ENCODE measurements around the gene PIF1.

Gene PIF1, protein sequence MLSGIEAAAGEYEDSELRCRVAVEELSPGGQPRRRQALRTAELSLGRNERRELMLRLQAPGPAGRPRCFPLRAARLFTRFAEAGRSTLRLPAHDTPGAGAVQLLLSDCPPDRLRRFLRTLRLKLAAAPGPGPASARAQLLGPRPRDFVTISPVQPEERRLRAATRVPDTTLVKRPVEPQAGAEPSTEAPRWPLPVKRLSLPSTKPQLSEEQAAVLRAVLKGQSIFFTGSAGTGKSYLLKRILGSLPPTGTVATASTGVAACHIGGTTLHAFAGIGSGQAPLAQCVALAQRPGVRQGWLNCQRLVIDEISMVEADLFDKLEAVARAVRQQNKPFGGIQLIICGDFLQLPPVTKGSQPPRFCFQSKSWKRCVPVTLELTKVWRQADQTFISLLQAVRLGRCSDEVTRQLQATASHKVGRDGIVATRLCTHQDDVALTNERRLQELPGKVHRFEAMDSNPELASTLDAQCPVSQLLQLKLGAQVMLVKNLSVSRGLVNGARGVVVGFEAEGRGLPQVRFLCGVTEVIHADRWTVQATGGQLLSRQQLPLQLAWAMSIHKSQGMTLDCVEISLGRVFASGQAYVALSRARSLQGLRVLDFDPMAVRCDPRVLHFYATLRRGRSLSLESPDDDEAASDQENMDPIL

GRCh38 chr15:64825431-64826294, at the start of gene PIF1:
TSS of gene PIF1 (minus strand) at chr15:64825647. CDS start at chr15:64824335, 1,312 bp downstream.
- DNase-seq: peak; percentile 99

DNA sequence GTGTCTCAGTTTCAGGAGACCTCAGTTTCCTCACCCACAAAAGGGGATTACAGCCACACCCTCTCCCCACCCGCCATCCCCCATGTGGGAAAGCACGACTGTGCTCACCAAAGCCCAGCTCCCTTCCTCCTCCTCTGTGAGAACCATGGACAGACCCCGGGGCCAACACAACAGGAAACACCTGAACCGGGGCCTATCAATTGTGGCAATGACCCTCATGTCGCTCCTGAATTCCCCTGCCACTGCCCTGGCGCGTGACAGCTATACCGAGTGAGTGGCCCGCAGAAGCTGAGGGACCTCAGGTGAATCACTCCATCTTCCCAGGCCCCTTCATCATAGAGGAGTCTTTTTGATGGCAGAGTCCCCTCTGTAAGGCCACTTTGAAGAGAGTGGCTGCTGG, 44.9 kb upstream of the PIF1 start:
- DNase-seq: no peak

DNA sequence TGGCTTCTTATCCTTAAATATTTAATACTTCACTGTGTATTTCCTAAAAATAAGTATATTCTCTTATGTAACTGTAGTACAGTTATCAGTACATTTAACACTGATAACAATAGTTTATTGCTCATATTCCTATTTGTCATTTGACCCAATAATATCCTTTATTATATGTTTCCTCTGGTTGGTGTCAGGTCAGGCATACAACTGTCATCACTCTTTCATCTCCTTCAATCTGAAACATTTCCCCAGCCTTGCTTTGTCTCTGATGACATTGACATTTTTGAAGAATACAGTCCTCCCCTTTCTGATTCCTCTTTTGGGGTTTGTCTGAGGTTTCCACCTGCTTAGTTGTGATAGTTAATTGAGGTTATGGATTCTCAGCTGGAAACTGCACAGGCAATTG, 44.1 kb upstream of the PIF1 start:
- DNase-seq: no peak

DNA sequence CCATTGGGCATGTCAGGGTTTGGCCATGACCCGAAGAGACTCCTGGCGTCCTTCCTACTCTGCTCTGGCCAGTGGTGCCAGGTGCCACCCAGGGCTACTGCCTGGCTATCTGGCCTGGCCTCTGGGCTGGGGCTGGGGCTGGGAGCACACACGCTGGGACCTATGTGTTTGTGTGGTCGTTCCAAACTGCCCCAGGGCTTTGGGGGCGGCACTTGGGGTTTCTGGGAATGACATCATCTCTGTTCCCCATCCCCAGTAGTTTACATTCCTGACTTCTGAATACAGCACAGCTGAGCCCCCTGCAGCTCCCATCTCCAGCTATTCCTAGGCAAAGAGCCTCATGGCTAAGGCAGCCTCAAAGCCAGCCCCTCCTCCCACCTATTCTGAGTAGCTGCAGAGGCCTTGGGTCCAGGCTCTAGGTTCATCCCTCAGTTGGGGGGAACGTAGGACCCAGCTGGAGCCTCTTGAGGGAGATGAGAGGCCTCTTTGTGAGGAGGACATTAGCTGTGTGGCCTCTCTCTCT, 40.6 kb upstream of the PIF1 start:
- DNase-seq: no peak

GRCh38 chr15:64865126-64865997, 39.9 kb upstream of the PIF1 start:
- DNase-seq: no peak

- no peak for DNase-seq
Observed at GRCh38 chr15:64864068-64864467, 38.6 kb upstream of the PIF1 start.

- no peak for DNase-seq
Observed at GRCh38 chr15:64862408-64862807, 37.0 kb upstream of the PIF1 start.

- no peak for DNase-seq
Observed at GRCh38 chr15:64861960-64862359, 36.5 kb upstream of the PIF1 start.

DNA sequence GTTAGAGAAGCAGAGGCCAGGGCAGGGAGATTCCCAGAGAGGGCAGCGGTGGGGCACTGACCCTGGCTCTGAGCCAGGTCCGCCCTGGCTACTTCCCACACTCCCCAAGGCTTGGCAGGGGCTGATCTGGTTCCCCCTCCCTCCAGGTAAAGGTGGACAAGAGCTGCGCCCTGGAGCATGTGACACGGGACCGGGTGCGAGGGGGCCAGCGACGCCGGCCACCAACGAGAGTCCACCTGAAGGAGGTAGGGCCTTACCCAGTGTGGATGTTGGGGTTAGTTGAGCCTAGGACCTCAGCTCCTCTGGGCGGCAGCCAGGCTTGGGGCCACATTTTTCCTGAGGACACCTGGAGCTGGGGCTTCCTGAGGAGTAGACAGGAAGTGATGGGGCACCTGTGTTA, 35.9 kb upstream of the PIF1 start:
- DNase-seq: no peak

DNA sequence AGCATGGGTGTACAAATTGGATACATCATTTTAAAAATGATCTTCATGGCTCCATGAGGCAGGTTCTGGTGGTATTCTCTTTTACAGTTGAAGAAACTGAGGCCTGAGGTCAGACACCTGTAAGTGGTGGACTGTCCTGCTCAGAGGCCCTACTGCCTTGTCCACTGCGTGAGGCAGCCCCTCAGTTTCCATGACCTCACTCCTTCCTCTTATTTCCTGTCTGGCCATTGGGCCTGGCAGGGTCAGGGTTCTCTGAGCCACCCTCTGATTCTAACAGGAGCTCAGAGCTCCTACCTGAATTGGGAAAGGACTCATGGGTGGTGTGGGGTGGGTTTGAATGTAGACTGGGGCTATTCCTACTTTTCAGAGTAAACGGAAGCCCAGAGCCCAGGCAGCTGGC, 33.8 kb upstream of the PIF1 start:
- DNase-seq: no peak

- no peak for DNase-seq
Observed at GRCh38 chr15:64858021-64858575, 32.7 kb upstream of the PIF1 start.

DNA sequence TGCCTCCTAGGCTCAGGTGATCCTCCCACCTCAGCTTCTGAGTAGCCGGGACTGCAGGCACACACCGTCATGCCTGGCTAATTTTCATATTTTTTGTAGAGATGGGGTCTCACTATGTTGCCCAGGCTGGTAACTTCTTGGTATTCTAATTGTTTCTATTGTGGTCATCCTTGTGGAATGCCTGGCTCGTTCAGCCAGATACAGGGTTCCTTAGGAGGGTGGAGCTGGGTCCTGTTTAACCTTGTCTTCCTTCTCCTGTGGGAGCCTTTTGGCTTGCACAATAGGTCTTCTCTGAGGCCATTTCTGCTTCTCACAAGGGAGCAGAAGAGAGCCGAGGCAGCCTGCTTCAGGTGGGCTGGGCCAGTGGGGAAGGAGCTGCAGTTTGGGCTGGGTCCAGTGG, 32.0 kb upstream of the PIF1 start:
- no peak for DNase-seq

GRCh38 chr15:64856429-64857145, 31.1 kb upstream of the PIF1 start:
- DNase-seq: no peak

- DNase-seq: no peak
Observed at GRCh38 chr15:64855205-64855975, 29.9 kb upstream of the PIF1 start.

GRCh38 chr15:64854526-64854925, 29.1 kb upstream of the PIF1 start:
- DNase-seq: no peak

DNA sequence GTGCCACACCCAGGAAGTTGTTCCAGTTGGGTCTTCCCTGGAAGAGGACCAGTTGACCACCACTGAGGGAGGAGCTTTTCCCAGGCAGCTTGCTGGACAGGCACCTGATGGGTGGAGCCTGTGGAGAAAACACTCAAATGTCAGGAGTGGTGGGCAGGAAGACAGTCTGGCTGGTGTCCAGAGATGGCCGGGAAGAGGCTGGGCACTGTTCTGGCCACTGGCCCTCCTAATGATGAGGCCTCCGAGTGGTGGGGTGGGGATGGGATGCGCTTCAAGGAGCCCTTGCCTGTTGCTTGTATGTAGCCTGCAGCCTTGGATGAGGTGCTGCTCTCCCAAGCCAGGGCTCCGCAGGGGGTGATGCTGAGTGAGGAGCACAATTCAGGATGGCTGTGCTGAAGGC, 28.6 kb upstream of the PIF1 start:
- no peak for DNase-seq

DNA sequence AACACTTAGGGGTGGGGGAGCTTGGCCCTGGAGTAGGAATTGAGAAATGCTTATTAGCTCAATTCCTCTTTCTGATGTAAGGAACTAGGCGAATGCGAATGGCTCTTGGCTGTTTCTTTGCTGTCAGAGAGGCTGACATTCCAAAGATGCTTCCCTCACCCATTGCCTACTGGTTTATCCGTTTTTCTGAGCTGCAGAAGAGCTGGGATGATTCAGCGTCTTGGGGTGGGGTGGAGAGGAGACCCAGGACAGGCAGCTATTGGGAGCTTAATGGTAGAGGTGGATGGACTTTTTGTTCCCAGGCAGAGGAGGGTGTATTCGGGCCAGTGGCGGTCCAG, 26.0 kb upstream of the PIF1 start:
- DNase-seq: no peak

GRCh38 chr15:64850778-64851502, 25.5 kb upstream of the PIF1 start:
- DNase-seq: no peak

DNA sequence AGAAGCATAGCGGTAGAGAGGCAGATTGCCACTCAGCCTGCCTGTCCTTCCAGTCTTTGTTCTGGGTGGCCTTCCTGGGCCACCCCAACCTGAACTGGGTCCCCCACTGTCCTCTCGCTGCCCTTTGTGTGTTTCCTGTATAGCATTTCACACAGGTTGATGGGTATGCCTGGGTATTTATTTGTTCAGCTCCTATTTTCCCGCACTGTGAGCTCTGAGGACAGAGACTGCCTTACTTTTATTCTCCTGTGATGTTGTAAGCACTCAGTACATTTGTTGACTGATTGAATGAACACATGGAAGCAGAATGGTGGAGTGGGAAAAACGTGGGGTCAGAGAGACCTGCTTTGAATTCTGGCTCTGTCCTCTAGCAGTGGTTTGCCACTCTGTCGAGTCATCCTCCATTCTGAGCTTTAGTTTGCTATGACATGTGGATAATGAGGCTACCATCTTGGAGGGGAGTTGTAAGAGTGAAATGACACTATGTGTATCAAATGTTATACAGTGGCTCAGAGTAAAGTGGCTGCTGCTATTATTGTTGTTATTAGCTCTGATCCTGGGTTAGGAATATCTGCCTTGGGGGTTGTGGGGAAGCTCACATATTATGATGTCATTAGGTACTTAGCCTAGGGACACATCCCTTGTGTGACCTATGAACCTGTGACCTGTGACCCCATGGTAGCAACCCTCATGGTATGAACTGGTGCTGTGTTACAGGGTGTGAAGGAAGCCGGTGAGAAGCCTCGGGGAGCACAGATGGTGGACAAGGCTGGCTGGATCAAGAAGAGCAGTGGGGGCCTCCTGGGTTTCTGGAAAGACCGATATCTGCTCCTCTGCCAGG, 22.6 kb upstream of the PIF1 start:
- no peak for DNase-seq

Data from NCI-H1105 (cell line).